Kidney epithelial cell (primary cell): Measurements from ENCODE around the gene TBL1X. TPM values are rescaled to one million over a fixed set of nuclear protein-coding genes. Genes with fewer than 3 reads are reported as not detected.

Experiments
- DNase-seq: peaks from one replicate; pipeline ENCODE4 v3.0.0-alpha.2; 2010; ENCODE audit warnings: low read depth
- H3K27me3 ChIP-seq: 2 replicates; pipeline ENCODE4 v1.6.0; 2011; ENCODE audit warnings: low read length; ENCODE audit not compliant: control insufficient read depth, insufficient read depth
- H3K36me3 ChIP-seq: 2 replicates; pipeline ENCODE4 v1.5.1; 2011; ENCODE audit warnings: low read length; ENCODE audit not compliant: control insufficient read depth, insufficient read depth
- H3K4me3 ChIP-seq: 2 replicates; pipeline ENCODE4 v1.5.1; 2011; ENCODE audit warnings: low read depth, mild to moderate bottlenecking, control low read depth, low read length
- CTCF ChIP-seq: IDR thresholded peaks from 2 replicates; pipeline ENCODE4 v1.5.1; 2011; ENCODE audit warnings: mild to moderate bottlenecking, moderate library complexity, low read length, control low read depth, inconsistent platforms; ENCODE audit not compliant: insufficient read depth, poor library complexity, severe bottlenecking
- total RNA-seq: library from RNA; depleted of rRNA; stranded (reverse); fragments of >200 nt; gene quantifications from 2 replicates; pipeline ENCODE4 v1.2.3, GENCODE V29; 2015

TBL1X gene
- total RNA-seq, 1 donor from 2014 or later = 25.9 TPM

DNA sequence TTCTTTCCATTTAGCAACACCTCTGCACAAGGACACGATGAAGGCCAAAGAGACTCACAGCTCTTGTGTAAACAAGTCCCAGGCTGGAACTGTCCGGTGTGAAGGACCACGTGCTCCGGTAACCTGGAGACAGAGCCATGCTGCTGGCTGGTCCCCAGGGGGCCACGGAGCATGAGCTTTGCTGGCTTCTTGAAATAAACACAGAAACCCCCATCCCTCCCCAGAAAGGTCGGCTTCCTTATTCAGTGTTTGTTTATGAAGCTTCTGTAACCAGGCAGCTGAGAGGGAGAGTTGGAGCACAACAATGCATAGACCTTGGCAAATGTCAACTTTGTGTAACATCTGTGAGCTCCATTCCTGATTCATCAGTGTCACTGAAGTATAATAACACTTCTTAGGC, 191.4 kb downstream of the TBL1X start:
- no peak for DNase-seq
- no peak for TF ChIP-seq CTCF

GRCh38 chrX:9656871-9657270, 192.0 kb downstream of the TBL1X start:
- no peaks in the 10 kb centered on the region for H3K27me3 ChIP-seq
- no peaks in the 10 kb centered on the region for H3K36me3 ChIP-seq
- DNase-seq = no peak

More for the DNA sequence above, 191.4 kb downstream of the TBL1X start:
- Histone ChIP-seq H3K4me3 (no peak overlapping the region), H3K27me3 (no peaks in the 10 kb centered on the region), H3K36me3 (no peaks in the 10 kb centered on the region)

GRCh38 chrX:9657590-9658256, 192.9 kb downstream of the TBL1X start:
- no peak for DNase-seq
- Histone ChIP-seq H3K4me3 (no peak overlapping the region), H3K27me3 (no peaks in the 10 kb centered on the region), H3K36me3 (no peaks in the 10 kb centered on the region)
- TF ChIP-seq CTCF = no peak

More at GRCh38 chrX:9656871-9657270, 192.0 kb downstream of the TBL1X start:
- TF ChIP-seq CTCF = no peak
- no peak overlapping the region for H3K4me3 ChIP-seq

DNA sequence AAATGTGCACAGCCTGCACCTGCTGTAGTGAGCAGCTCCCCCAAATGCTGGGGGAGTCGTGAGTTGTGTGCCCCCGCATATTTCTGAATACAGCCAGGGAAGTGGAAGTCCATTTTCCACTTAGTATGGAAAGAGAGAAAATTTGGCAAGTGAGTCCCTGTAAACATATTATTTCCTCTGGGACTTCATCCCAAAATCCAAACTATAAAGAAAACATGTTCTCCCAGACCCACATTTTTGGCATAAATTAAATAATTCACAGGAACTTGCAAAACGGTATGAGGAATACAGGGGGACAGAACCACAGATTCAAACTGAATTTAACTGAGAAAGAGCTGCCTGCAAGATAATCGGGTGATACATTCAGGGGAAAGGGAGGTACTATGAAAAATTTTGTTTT, 193.6 kb downstream of the TBL1X start:
- no peak overlapping the region for H3K4me3 ChIP-seq
- no peaks in the 10 kb centered on the region for H3K36me3 ChIP-seq
- DNase-seq = no peak
- TF ChIP-seq CTCF = no peak
- H3K27me3 ChIP-seq = no peaks in the 10 kb centered on the region

DNA sequence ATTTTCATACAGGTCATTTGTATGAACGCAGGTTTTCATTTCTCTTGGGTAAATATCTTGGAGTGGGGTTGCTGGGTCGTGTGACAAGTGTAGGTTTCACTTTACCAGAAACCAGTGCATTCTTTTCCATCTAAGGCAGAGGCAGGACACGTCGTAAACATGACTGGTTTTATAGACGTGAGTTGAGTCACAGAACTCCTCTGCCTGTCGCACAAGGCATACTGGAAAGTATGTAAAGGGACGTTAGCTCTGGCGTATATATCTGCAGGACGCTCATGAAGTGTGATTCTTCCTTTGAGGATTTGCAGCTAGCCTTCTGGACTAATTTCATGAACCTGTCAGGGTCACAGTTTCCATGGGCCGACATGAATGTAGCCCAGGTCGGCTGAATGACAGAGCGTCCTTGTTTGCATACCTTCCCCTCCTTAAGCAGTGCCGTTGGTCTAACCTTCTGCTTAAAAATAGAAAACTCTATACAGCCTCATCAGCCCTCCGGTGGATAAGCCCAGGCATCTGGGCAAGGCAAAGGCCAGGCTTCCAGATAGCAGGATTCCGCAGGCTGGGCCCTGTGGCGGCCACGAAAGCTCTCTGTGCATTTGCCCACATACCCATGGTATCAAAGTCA, 194.8 kb downstream of the TBL1X start:
- TF ChIP-seq CTCF = no peak
- no peak overlapping the region for H3K4me3 ChIP-seq
- no peaks in the 10 kb centered on the region for H3K27me3 ChIP-seq
- DNase-seq = no peak
- H3K36me3 ChIP-seq = no peaks in the 10 kb centered on the region
